ENCODE measurements around the gene KIRREL3.

KIRREL3 gene

GRCh38 chr11:126829716-126830115 is 170.9 kb downstream of the KIRREL3 start:
- DNase-seq (ENCODE audit: insufficient read length, low spot score) (no peak), FAIRE-seq (no peak)
- TF ChIP-seq PAX5 (IDR thresholded peaks at IDR 0.05; ENCODE audit: insufficient read depth, low read length, severe bottlenecking) (no peak), TAF1 (IDR thresholded peaks at IDR 0.05; ENCODE audit: low read depth, low read length) (no peak), SPI1 (IDR thresholded peaks at IDR 0.05; ENCODE audit: low read depth, low read length) (no peak), POLR2A (IDR thresholded peaks at IDR 0.05; ENCODE audit: low read depth, low read length) (no peak), POLR2AphosphoS5 (IDR thresholded peaks at IDR 0.05; ENCODE audit: low read depth, low read length) (no peak), POU2F2 (IDR thresholded peaks at IDR 0.05; ENCODE audit: low read depth, low read length) (no peak)

GRCh38 chr11:126824035-126824607 is 176.4 kb downstream of the KIRREL3 start:
- no peak for TF ChIP-seq POU2F2 (IDR thresholded peaks at IDR 0.05; ENCODE audit: low read depth, low read length)
- TF ChIP-seq TAF1 (IDR thresholded peaks at IDR 0.05; ENCODE audit: low read depth, low read length): no peak
- TF ChIP-seq POLR2AphosphoS5 (IDR thresholded peaks at IDR 0.05; ENCODE audit: low read depth, low read length): no peak
- TF ChIP-seq SPI1 (IDR thresholded peaks at IDR 0.05; ENCODE audit: low read depth, low read length): no peak
- no peak for TF ChIP-seq POLR2A (IDR thresholded peaks at IDR 0.05; ENCODE audit: low read depth, low read length)
- TF ChIP-seq PAX5 (IDR thresholded peaks at IDR 0.05; ENCODE audit: insufficient read depth, low read length, severe bottlenecking): no peak
- DNase-seq (ENCODE audit: insufficient read length, low spot score) (no peak), FAIRE-seq (no peak)

DNA sequence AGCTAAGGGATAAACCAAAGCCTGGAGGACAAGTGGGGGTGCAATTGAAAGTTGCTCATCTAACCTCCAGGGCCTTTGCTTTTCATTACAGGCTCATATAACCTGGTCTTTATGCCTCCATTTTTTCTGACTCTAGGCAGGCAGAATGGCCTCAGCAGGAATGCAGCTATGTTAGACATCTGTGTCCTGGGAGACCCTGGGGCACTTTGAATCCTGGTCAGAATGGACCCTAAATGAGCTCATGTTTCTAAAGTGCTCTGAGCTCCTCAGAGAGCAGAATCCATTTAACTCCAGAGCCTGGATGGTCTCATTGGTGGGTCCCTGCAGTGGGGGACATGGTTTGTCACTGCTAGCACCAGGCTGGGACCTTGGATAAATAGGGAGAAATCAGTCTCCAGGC is 177.3 kb downstream of the KIRREL3 start:
- FAIRE-seq (no peak), DNase-seq (ENCODE audit: insufficient read length, low spot score) (no peak)
- TF ChIP-seq SPI1 (IDR thresholded peaks at IDR 0.05; ENCODE audit: low read depth, low read length): no peak
- no peak for TF ChIP-seq TAF1 (IDR thresholded peaks at IDR 0.05; ENCODE audit: low read depth, low read length)
- no peak for TF ChIP-seq PAX5 (IDR thresholded peaks at IDR 0.05; ENCODE audit: insufficient read depth, low read length, severe bottlenecking)
- TF ChIP-seq POLR2A (IDR thresholded peaks at IDR 0.05; ENCODE audit: low read depth, low read length): no peak
- no peak for TF ChIP-seq POU2F2 (IDR thresholded peaks at IDR 0.05; ENCODE audit: low read depth, low read length)
- TF ChIP-seq POLR2AphosphoS5 (IDR thresholded peaks at IDR 0.05; ENCODE audit: low read depth, low read length): no peak

GRCh38 chr11:126821827-126822226 is 178.7 kb downstream of the KIRREL3 start:
- FAIRE-seq (no peak), DNase-seq (ENCODE audit: insufficient read length, low spot score) (no peak)
- TF ChIP-seq SPI1 (IDR thresholded peaks at IDR 0.05; ENCODE audit: low read depth, low read length) (no peak), PAX5 (IDR thresholded peaks at IDR 0.05; ENCODE audit: insufficient read depth, low read length, severe bottlenecking) (no peak), POLR2AphosphoS5 (IDR thresholded peaks at IDR 0.05; ENCODE audit: low read depth, low read length) (no peak), POLR2A (IDR thresholded peaks at IDR 0.05; ENCODE audit: low read depth, low read length) (no peak), TAF1 (IDR thresholded peaks at IDR 0.05; ENCODE audit: low read depth, low read length) (no peak), POU2F2 (IDR thresholded peaks at IDR 0.05; ENCODE audit: low read depth, low read length) (no peak)

GRCh38 chr11:126819194-126819593 is 181.4 kb downstream of the KIRREL3 start:
- TF ChIP-seq PAX5 (IDR thresholded peaks at IDR 0.05; ENCODE audit: insufficient read depth, low read length, severe bottlenecking) (no peak), POLR2A (IDR thresholded peaks at IDR 0.05; ENCODE audit: low read depth, low read length) (no peak), SPI1 (IDR thresholded peaks at IDR 0.05; ENCODE audit: low read depth, low read length) (no peak), POLR2AphosphoS5 (IDR thresholded peaks at IDR 0.05; ENCODE audit: low read depth, low read length) (no peak), POU2F2 (IDR thresholded peaks at IDR 0.05; ENCODE audit: low read depth, low read length) (no peak), TAF1 (IDR thresholded peaks at IDR 0.05; ENCODE audit: low read depth, low read length) (no peak)
- FAIRE-seq (no peak), DNase-seq (ENCODE audit: insufficient read length, low spot score) (no peak)

- TF ChIP-seq POLR2A (IDR thresholded peaks at IDR 0.05; ENCODE audit: low read depth, low read length) (no peak), SPI1 (IDR thresholded peaks at IDR 0.05; ENCODE audit: low read depth, low read length) (no peak), PAX5 (IDR thresholded peaks at IDR 0.05; ENCODE audit: insufficient read depth, low read length, severe bottlenecking) (no peak)
- DNase-seq (ENCODE audit: insufficient read length, low spot score) (no peak), FAIRE-seq (no peak)
Measured at GRCh38 chr11:126817523-126818450, 182.8 kb downstream of the KIRREL3 start.

DNA sequence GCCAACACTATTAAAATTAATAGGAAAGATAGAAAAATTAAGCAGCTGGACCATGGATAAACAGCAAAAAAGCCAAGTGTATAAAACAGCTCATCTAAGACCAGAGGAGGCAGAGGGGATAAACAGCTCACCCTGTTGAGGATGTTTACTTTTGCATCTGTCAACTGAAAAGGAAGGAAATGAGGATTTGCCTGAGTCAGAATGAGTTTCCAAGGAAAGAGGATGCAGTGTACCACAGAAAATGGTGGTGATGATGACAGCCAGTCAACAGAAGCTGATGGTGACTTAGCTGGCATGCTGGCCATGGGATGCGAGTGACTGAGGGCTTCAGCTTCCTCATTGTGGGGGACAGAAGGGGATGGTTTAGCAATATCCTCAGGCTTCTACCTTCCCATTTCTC is 183.5 kb downstream of the KIRREL3 start:
- no peak for DNase-seq (ENCODE audit: insufficient read length, low spot score)
- TF ChIP-seq POLR2AphosphoS5 (IDR thresholded peaks at IDR 0.05; ENCODE audit: low read depth, low read length) (no peak), SPI1 (IDR thresholded peaks at IDR 0.05; ENCODE audit: low read depth, low read length) (no peak), TAF1 (IDR thresholded peaks at IDR 0.05; ENCODE audit: low read depth, low read length) (no peak), PAX5 (IDR thresholded peaks at IDR 0.05; ENCODE audit: insufficient read depth, low read length, severe bottlenecking) (no peak), POLR2A (IDR thresholded peaks at IDR 0.05; ENCODE audit: low read depth, low read length) (no peak), POU2F2 (IDR thresholded peaks at IDR 0.05; ENCODE audit: low read depth, low read length) (no peak)
- FAIRE-seq: no peak

- DNase-seq (ENCODE audit: insufficient read length, low spot score) (no peak), FAIRE-seq (no peak)
- TF ChIP-seq PAX5 (IDR thresholded peaks at IDR 0.05; ENCODE audit: insufficient read depth, low read length, severe bottlenecking) (no peak), SPI1 (IDR thresholded peaks at IDR 0.05; ENCODE audit: low read depth, low read length) (no peak), POU2F2 (IDR thresholded peaks at IDR 0.05; ENCODE audit: low read depth, low read length) (no peak), POLR2A (IDR thresholded peaks at IDR 0.05; ENCODE audit: low read depth, low read length) (no peak), TAF1 (IDR thresholded peaks at IDR 0.05; ENCODE audit: low read depth, low read length) (no peak), POLR2AphosphoS5 (IDR thresholded peaks at IDR 0.05; ENCODE audit: low read depth, low read length) (no peak)
Measured at GRCh38 chr11:126816645-126817044, 183.9 kb downstream of the KIRREL3 start.

GRCh38 chr11:126815111-126815510 is 185.5 kb downstream of the KIRREL3 start:
- DNase-seq (ENCODE audit: insufficient read length, low spot score) (no peak), FAIRE-seq (no peak)
- TF ChIP-seq PAX5 (IDR thresholded peaks at IDR 0.05; ENCODE audit: insufficient read depth, low read length, severe bottlenecking) (no peak), POLR2AphosphoS5 (IDR thresholded peaks at IDR 0.05; ENCODE audit: low read depth, low read length) (no peak), POLR2A (IDR thresholded peaks at IDR 0.05; ENCODE audit: low read depth, low read length) (no peak), POU2F2 (IDR thresholded peaks at IDR 0.05; ENCODE audit: low read depth, low read length) (no peak), TAF1 (IDR thresholded peaks at IDR 0.05; ENCODE audit: low read depth, low read length) (no peak), SPI1 (IDR thresholded peaks at IDR 0.05; ENCODE audit: low read depth, low read length) (no peak)
